Right atrium auricular region (tissue), 2 donors: Measurements from ENCODE around the gene UCN3. TPM values are rescaled to one million over a fixed set of nuclear protein-coding genes. Genes with fewer than 3 reads are reported as not detected.

Source experiments
- DNase-seq: peaks from one replicate; pipeline ENCODE4 v3.0.0-alpha.2; 2019; ENCODE audit warnings: low spot score
- H3K27ac ChIP-seq, 2 donors: fragments of 200-600 bp; sonication (generic); 1 replicate in 1 of 2; 2 replicates in 1 of 2; pipeline ENCODE4 v1.5.1; 2016 to 2019
- H3K27me3 ChIP-seq, 2 donors: fragments of 200-600 bp; sonication (generic); one replicate each; pipeline versions ENCODE4 v1.5.1 to v1.6.0; 2017 to 2019
- H3K36me3 ChIP-seq: fragments of 200-600 bp; sonication (generic); one replicate; pipeline ENCODE4 v1.5.1; 2016
- H3K4me1 ChIP-seq, 2 donors: fragments of 200-600 bp; sonication (generic); one replicate each; pipeline versions ENCODE4 v1.5.1 to v1.6.0; 2017 to 2019
- H3K4me3 ChIP-seq, 2 donors: fragments of 200-600 bp; sonication (generic); 1 replicate in 1 of 2; 2 replicates in 1 of 2; pipeline ENCODE4 v1.5.1; 2017 to 2019; ENCODE audit warnings: mild to moderate bottlenecking in 1 of 2, moderate library complexity in 1 of 2
- H3K9me3 ChIP-seq, 2 donors: fragments of 200-600 bp; sonication (generic); one replicate each; pipeline ENCODE4 v1.5.1; 2019
- total RNA-seq, 2 donors: library from RNA; depleted of rRNA; stranded (reverse); fragments of >200 nt; gene quantifications; one replicate each; pipeline ENCODE4 v1.1.0, GENCODE V29; 2016
- TF ChIP-seq, protein P1 (sequence below), 2 donors: fragments of 200-600 bp; sonication (generic); IDR thresholded peaks; one replicate each; pipeline ENCODE4 v1.5.1; 2019; ENCODE audit warnings: antibody characterized with exemption in 2 of 2

UCN3 gene
- total RNA-seq, 2 donors from 2014 or later, result not detected

GRCh38 chr10:5344746-5345145, 20.0 kb upstream of the UCN3 start:
- Histone ChIP-seq H3K4me1 (no peaks in the 10 kb centered on the region), H3K27me3 (no peaks in the 10 kb centered on the region), H3K27ac (no peak overlapping the region), H3K9me3 (no peaks in the 10 kb centered on the region), H3K36me3 (no peaks in the 10 kb centered on the region), H3K4me3 (no peak overlapping the region)
- DNase-seq, result no peak
- TF ChIP-seq, protein P1, sequence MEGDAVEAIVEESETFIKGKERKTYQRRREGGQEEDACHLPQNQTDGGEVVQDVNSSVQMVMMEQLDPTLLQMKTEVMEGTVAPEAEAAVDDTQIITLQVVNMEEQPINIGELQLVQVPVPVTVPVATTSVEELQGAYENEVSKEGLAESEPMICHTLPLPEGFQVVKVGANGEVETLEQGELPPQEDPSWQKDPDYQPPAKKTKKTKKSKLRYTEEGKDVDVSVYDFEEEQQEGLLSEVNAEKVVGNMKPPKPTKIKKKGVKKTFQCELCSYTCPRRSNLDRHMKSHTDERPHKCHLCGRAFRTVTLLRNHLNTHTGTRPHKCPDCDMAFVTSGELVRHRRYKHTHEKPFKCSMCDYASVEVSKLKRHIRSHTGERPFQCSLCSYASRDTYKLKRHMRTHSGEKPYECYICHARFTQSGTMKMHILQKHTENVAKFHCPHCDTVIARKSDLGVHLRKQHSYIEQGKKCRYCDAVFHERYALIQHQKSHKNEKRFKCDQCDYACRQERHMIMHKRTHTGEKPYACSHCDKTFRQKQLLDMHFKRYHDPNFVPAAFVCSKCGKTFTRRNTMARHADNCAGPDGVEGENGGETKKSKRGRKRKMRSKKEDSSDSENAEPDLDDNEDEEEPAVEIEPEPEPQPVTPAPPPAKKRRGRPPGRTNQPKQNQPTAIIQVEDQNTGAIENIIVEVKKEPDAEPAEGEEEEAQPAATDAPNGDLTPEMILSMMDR (IDR thresholded peaks at IDR 0.05), result no peak

DNA sequence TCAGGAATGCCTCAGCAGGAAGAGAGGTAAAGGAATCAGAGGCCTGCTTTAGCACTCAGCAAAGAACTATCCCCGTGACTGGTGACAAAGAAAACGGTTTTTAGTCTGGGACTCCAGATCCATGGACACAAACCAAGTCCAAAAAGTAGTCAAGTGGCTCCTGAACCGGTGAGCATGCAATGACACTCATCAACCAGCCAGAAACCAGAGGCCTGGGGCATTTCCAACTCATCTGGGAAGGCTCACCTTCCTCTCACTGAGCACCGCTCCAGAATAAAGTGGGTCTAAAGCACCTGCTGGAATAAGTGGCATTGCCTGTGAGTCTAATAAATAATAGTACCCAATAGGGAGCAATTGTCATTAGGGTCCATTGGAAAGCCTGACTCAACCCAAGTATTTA, 17.9 kb upstream of the UCN3 start:
- no peak for DNase-seq
- H3K4me1 ChIP-seq, result no peaks in the 10 kb centered on the region
- TF ChIP-seq, protein P1 (IDR thresholded peaks at IDR 0.05), result no peak
- no peaks in the 10 kb centered on the region for H3K36me3 ChIP-seq
- no peak overlapping the region for H3K27ac ChIP-seq
- H3K9me3 ChIP-seq, result no peaks in the 10 kb centered on the region
- H3K4me3 ChIP-seq, result no peak overlapping the region
- H3K27me3 ChIP-seq, result no peaks in the 10 kb centered on the region

DNA sequence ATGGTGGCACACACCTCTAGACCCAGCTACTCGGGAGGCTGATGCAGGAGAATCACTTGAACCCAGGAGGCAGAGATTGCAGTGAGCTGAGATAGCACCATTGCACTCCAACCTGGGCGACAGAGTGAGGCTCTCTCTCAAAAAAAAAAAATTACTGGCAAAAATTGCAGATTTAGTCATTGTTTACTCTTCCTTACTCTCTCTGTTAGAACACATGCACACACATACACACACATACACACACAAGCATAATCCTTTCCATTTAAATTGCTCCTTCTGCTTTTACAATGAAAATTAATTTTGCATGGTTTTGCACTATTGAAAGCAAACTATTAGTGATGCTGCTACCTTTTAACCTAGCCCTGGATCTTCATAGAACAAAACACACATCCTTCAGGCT, 15.4 kb upstream of the UCN3 start:
- Histone ChIP-seq H3K9me3 (no peaks in the 10 kb centered on the region), H3K27ac (no peak overlapping the region), H3K4me1 (no peaks in the 10 kb centered on the region), H3K4me3 (no peak overlapping the region), H3K27me3 (no peaks in the 10 kb centered on the region), H3K36me3 (no peaks in the 10 kb centered on the region)
- TF ChIP-seq, protein P1 (IDR thresholded peaks at IDR 0.05), result no peak
- DNase-seq, result no peak

DNA sequence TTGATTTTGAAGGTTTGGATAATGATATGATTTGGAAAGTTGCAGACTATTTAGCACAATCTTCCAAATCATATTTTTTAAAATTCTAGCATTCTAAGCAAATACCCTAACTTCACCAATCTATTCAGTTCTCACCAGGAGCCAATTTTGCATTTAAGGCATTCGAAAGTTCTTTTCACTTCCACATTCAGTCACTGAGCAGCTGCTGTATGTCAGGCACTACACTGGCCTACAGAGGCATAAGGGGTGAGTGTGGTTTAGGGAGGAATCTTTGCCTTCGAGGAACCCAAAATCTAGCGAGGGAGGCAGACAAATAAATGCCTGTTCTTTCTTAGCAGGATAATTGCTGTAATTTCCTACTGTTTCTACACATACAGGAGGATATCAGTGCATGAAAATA, 10.7 kb upstream of the UCN3 start:
- Histone ChIP-seq H3K4me3 (no peak overlapping the region), H3K27me3 (no peaks in the 10 kb centered on the region), H3K27ac (no peak overlapping the region), H3K4me1 (no peaks in the 10 kb centered on the region), H3K9me3 (no peaks in the 10 kb centered on the region), H3K36me3 (no peaks in the 10 kb centered on the region)
- no peak for DNase-seq
- TF ChIP-seq, protein P1 (IDR thresholded peaks at IDR 0.05), result no peak

DNA sequence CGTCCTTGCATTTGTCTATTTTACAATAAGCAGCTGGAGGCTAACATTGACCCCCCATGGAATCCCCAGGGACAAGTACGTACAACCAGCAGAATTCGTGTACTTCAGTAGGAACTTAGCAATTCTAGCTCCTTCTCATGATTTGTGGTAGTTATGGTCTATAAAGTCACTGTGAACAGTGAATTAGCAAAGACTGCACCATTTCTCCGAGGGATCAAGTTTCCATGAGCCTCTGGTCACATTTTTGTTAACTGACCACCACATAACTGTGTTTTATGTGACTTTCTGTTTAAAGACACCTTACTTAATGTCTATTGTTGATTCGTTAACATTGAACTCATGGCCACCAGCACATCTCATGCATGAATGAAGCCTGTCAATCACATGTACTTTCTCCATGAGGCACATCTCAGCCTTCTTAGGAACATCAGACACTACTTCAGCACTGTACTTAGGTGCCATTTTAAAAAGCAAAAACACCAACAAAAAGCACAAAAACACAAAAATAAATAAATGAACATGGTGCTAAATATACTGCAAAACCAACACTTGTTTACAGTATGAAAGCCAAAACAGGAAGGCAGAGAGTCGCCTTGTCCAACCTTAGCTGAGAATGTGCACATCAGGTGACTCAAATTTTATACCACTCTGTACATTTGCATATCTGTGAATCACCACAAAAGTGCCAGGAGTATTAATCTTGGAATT, 9.0 kb upstream of the UCN3 start:
- TF ChIP-seq, protein P1 (IDR thresholded peaks at IDR 0.05), result no peak
- no peak overlapping the region for H3K4me3 ChIP-seq
- no peaks in the 10 kb centered on the region for H3K4me1 ChIP-seq
- no peaks in the 10 kb centered on the region for H3K27me3 ChIP-seq
- H3K36me3 ChIP-seq, result no peaks in the 10 kb centered on the region
- no peak for DNase-seq
- no peak overlapping the region for H3K27ac ChIP-seq
- no peaks in the 10 kb centered on the region for H3K9me3 ChIP-seq

- Histone ChIP-seq H3K36me3 (no peaks in the 10 kb centered on the region), H3K4me3 (no peak overlapping the region), H3K4me1 (no peaks in the 10 kb centered on the region), H3K27ac (no peak overlapping the region), H3K9me3 (no peaks in the 10 kb centered on the region), H3K27me3 (no peaks in the 10 kb centered on the region)
- TF ChIP-seq, protein P1 (IDR thresholded peaks at IDR 0.05), result no peak
- DNase-seq, result no peak
Observed at GRCh38 chr10:5356302-5356763, 8.4 kb upstream of the UCN3 start.
